B cell (primary cell): Measurements from ENCODE around the gene MEIS2. TPM values are rescaled to one million over a fixed set of nuclear protein-coding genes. Genes with fewer than 3 reads are reported as not detected.

ENCODE experiments used
- ATAC-seq: fragments of 200-7000 bp; cut with Tn5 transposase; one replicate; pipeline ENCODE4 v1.10.0; 2021; ENCODE audit warnings: low read depth, mild to moderate bottlenecking, moderate number of reproducible peaks, moderate library complexity
- CTCF ChIA-PET: fragments of 350-600 bp; sonication (Branson Sonifier 250); formaldehyde crosslinking; loops from one replicate; lab custom pipeline; 2021; ENCODE audit warnings: antibody characterized with exemption, inconsistent platforms; lab: Charles Lee
- POLR2A ChIA-PET: fragments of 350-600 bp; sonication (Branson Sonifier 250); formaldehyde crosslinking; loops from one replicate; lab custom pipeline; 2021; ENCODE audit warnings: antibody characterized with exemption; lab: Charles Lee
- DNase-seq: peaks from one replicate; pipeline ENCODE4 v3.0.0; 2013
- H2AFZ ChIP-seq: 2 replicates; pipeline ENCODE4 v1.6.1; 2012; ENCODE audit warnings: mild to moderate bottlenecking, low read depth, low read length; ENCODE audit not compliant: insufficient read depth, poor library complexity, severe bottlenecking
- H3K27ac ChIP-seq, 2 donors: 1 replicate in 1 of 2; 2 replicates in 1 of 2; pipeline ENCODE4 v1.5.1; 2012 to 2013; ENCODE audit warnings: low read length in 2 of 2, mild to moderate bottlenecking in 2 of 2, moderate library complexity in 1 of 2
- H3K27me3 ChIP-seq, 4 experiments: fragments of 200-600 bp in 1 of 4; sonication (generic) in 1 of 4; replicated peaks in 1 of 4; 1 replicate in 2 of 4; 2 replicates in 2 of 4; pipeline versions ENCODE4 v1.6.1 to v1.7.0; 2013 to 2016; ENCODE audit warnings: low read length in 3 of 4, mild to moderate bottlenecking in 2 of 4, mixed read lengths in 1 of 4, moderate library complexity in 1 of 4; ENCODE audit not compliant: insufficient read depth in 4 of 4, control insufficient read depth in 3 of 4; ENCODE audit errors: control extremely low read depth in 1 of 4
- H3K36me3 ChIP-seq, 2 experiments: replicated peaks in 1 of 2; 1 replicate in 1 of 2; 2 replicates in 1 of 2; pipeline versions ENCODE4 v1.6.1 to v1.7.1; 2013; ENCODE audit warnings: low read length in 1 of 2; ENCODE audit not compliant: insufficient read depth in 2 of 2, control insufficient read depth in 1 of 2; ENCODE audit errors: control extremely low read depth in 1 of 2, extremely low read depth in 1 of 2
- H3K4me1 ChIP-seq, 2 donors: fragments of 200-600 bp in 1 of 2; sonication (generic) in 1 of 2; 1 replicate in 1 of 2; 2 replicates in 1 of 2; pipeline versions ENCODE4 v1.5.1 to v1.6.1; 2013 to 2017; ENCODE audit warnings: low read length in 2 of 2; ENCODE audit not compliant: control insufficient read depth in 2 of 2, insufficient read depth in 2 of 2
- H3K4me2 ChIP-seq: replicated peaks from 2 replicates; pipeline ENCODE3; 2012; ENCODE audit warnings: mild to moderate bottlenecking, low read depth, low read length; ENCODE audit not compliant: poor library complexity, severe bottlenecking
- H3K4me3 ChIP-seq, 5 experiments: fragments of 200-600 bp in 1 of 5; sonication (generic) in 1 of 5; 1 replicate in 3 of 5; 2 replicates in 2 of 5; pipeline versions ENCODE4 v1.5.1 to v1.7.0; 2011 to 2016; ENCODE audit warnings: low read length in 4 of 5, mild to moderate bottlenecking in 4 of 5, low read depth in 2 of 5, control low read depth in 1 of 5, moderate library complexity in 1 of 5; ENCODE audit not compliant: insufficient read depth in 1 of 5; ENCODE audit errors: control extremely low read depth in 1 of 5, extremely low read depth in 1 of 5
- H3K79me2 ChIP-seq: fragments of 200-600 bp; sonication (generic); one replicate; pipeline ENCODE4 v1.6.0; 2016; ENCODE audit warnings: low read length; ENCODE audit not compliant: control insufficient read depth, insufficient read depth
- H3K9ac ChIP-seq: fragments of 200-600 bp; sonication (generic); 2 replicates; pipeline ENCODE4 v1.6.1; 2017; ENCODE audit warnings: mild to moderate bottlenecking, low read length, moderate library complexity
- H3K9me3 ChIP-seq, 3 donors: one replicate each; pipeline versions ENCODE4 v1.6.1 to v1.7.1; 2013; ENCODE audit warnings: low read length in 2 of 3; ENCODE audit not compliant: control insufficient read depth in 2 of 3, insufficient read depth in 1 of 3; ENCODE audit errors: control extremely low read depth in 1 of 3
- H4K20me1 ChIP-seq: 2 replicates; pipeline ENCODE4 v1.6.0; 2012; ENCODE audit warnings: mild to moderate bottlenecking, low read length; ENCODE audit not compliant: insufficient read depth, control insufficient read depth, poor library complexity, severe bottlenecking
- H3K27ac Mint-ChIP-seq: one replicate; pipeline ENCODE4 v1.8.0; 2021; ENCODE audit warnings: mixed read lengths
- H3K27me3 Mint-ChIP-seq: one replicate; pipeline ENCODE4 v1.8.0; 2021; ENCODE audit warnings: mixed read lengths
- H3K4me1 Mint-ChIP-seq: one replicate; pipeline ENCODE4 v1.8.0; 2021; ENCODE audit warnings: mixed read lengths
- H3K4me3 Mint-ChIP-seq: one replicate; pipeline ENCODE4 v1.8.0; 2021; ENCODE audit warnings: mixed read lengths
- H3K9me3 Mint-ChIP-seq: one replicate; pipeline ENCODE4 v1.8.0; 2022; ENCODE audit warnings: mixed read lengths; ENCODE audit not compliant: insufficient read depth
- EZH2 ChIP-seq: IDR thresholded peaks from 2 replicates; pipeline ENCODE4 v1.6.1; 2012; ENCODE audit warnings: borderline replicate concordance, low read depth, mild to moderate bottlenecking, moderate library complexity, low read length; ENCODE audit not compliant: insufficient read depth, poor library complexity, severe bottlenecking
- WGBS: methylation state at CpG from one replicate; pipeline ENCODE4 v1.1.5; 2013; ENCODE audit warnings: missing lambda C conversion rate; ENCODE audit not compliant: insufficient coverage; 5-methylcytosine and 5-hydroxymethylcytosine counted together
- intact Hi-C: fragments of 100-400 bp; cut with micrococcal nuclease; formaldehyde crosslinking; loops from one replicate; pipeline ENCODE4 v1.10.0; 2022
- polyA plus RNA-seq: library from polyadenylated mRNA; depleted of rRNA; stranded (reverse); fragments of >200 nt; gene quantifications from 2 replicates; pipeline ENCODE4 v1.2.3, GENCODE V29; 2012
- total RNA-seq, 2 donors: library from RNA; stranded (reverse); fragments of 120-200 nt in 1 of 2; gene quantifications; 1 replicate in 1 of 2; 2 replicates in 1 of 2; pipeline versions ENCODE4 v1.2.3 to v1.2.4, GENCODE V29; 2013 to 2022
- TF ChIP-seq, protein P1 (sequence below): fragments of 200-600 bp; IDR thresholded peaks from one replicate; pipeline ENCODE4 v1.8.0; 2022; ENCODE audit warnings: antibody characterized with exemption, mild to moderate bottlenecking

Gene MEIS2
- total and polyA plus RNA-seq, 2 donors (not counting 1 experiment from before 2014, with no cell fraction given), result 0.22 TPM; not detected in 1

DNA sequence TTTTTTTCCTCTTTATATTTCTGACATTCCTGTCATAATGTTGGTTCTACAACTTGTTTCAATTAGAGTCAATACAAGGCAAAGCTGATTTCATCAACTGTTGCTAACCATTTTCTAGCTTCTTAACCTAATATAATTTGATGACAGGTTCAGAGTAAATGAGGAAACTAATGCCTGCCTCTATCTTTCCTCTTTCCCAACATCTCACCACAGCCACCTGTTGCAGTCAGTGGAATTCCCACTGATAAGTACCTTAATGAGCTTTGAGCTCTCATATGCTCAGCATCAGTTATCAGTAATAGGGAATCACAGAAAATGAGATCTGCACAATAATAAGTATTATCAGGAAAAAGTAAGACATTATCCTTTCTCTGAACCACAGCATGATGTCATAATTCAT lies 241.9 kb downstream of the MEIS2 start:
- no peaks in the 10 kb centered on the region for H3K79me2 ChIP-seq
- intact Hi-C loops, result no loop called here
- H3K4me1 Mint-ChIP-seq, result no peaks in the 10 kb centered on the region

GRCh38 chr15:36856339-36856973 lies 243.9 kb downstream of the MEIS2 start:
- ChIA-PET CTCF (no interaction called here), POLR2A (no interaction called here)
- intact Hi-C loops, result no loop called here
- Histone ChIP-seq H3K4me2 (no peak overlapping the region), H3K9ac (no peak overlapping the region), H3K4me3 (no peak overlapping the region), H3K27me3 (no peaks in the 10 kb centered on the region), H3K27ac (no peak overlapping the region), H2AFZ (no peak overlapping the region), H3K79me2 (no peaks in the 10 kb centered on the region), H3K36me3 (no peaks in the 10 kb centered on the region), H3K4me1 (no peaks in the 10 kb centered on the region), H4K20me1 (no peaks in the 10 kb centered on the region), H3K9me3 (peaks cover 0 to 3% (median 0%) of the 10 kb centered on the region in 3 donors)
- Mint-ChIP-seq H3K4me3 (no peak overlapping the region), H3K4me1 (no peaks in the 10 kb centered on the region), H3K27ac (no peak overlapping the region), H3K9me3 (no peaks in the 10 kb centered on the region), H3K27me3 (peaks cover 11% of the 10 kb centered on the region)
- WGBS, result 94% methylated on average over 3 of the region's 6 CpGs
- no peak for ATAC-seq
- no peak for DNase-seq
- TF ChIP-seq EZH2, result no peak
- TF ChIP-seq, protein P1, sequence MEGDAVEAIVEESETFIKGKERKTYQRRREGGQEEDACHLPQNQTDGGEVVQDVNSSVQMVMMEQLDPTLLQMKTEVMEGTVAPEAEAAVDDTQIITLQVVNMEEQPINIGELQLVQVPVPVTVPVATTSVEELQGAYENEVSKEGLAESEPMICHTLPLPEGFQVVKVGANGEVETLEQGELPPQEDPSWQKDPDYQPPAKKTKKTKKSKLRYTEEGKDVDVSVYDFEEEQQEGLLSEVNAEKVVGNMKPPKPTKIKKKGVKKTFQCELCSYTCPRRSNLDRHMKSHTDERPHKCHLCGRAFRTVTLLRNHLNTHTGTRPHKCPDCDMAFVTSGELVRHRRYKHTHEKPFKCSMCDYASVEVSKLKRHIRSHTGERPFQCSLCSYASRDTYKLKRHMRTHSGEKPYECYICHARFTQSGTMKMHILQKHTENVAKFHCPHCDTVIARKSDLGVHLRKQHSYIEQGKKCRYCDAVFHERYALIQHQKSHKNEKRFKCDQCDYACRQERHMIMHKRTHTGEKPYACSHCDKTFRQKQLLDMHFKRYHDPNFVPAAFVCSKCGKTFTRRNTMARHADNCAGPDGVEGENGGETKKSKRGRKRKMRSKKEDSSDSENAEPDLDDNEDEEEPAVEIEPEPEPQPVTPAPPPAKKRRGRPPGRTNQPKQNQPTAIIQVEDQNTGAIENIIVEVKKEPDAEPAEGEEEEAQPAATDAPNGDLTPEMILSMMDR, result no peak

More for the DNA sequence above, 241.9 kb downstream of the MEIS2 start:
- Histone ChIP-seq H3K4me1 (no peaks in the 10 kb centered on the region), H4K20me1 (no peaks in the 10 kb centered on the region), H3K36me3 (no peaks in the 10 kb centered on the region), H3K9ac (no peak overlapping the region), H3K4me3 (no peak overlapping the region), H3K4me2 (no peak overlapping the region), H3K27me3 (no peaks in the 10 kb centered on the region), H2AFZ (no peak overlapping the region), H3K9me3 (no peaks in the 10 kb centered on the region), H3K27ac (no peak overlapping the region)
- Mint-ChIP-seq H3K4me3 (no peak overlapping the region), H3K27me3 (peaks cover 11% of the 10 kb centered on the region), H3K27ac (no peak overlapping the region), H3K9me3 (no peaks in the 10 kb centered on the region)
- no peak for ATAC-seq
- POLR2A ChIA-PET, result no interaction called here
- TF ChIP-seq, protein P1, result no peak
- no peak for TF ChIP-seq EZH2
- no peak for DNase-seq
- CTCF ChIA-PET, result interaction anchor here (0.6 kb wide), 1 partner anchor 499 kb away, joined by 3 read pairs; no protein-coding TSS in a partner anchor
